ENCODE results near the gene FOXN3. TPM values are rescaled to one million over a fixed set of nuclear protein-coding genes. Genes with fewer than 3 reads are reported as not detected.

Gene FOXN3
- total and polyA plus RNA-seq, 10 of the 15 experiments (the other 5 are each of a cell fraction or from before 2014, with no cell fraction given) = 4.5 to 68.9 (median 29.7) TPM

DNA sequence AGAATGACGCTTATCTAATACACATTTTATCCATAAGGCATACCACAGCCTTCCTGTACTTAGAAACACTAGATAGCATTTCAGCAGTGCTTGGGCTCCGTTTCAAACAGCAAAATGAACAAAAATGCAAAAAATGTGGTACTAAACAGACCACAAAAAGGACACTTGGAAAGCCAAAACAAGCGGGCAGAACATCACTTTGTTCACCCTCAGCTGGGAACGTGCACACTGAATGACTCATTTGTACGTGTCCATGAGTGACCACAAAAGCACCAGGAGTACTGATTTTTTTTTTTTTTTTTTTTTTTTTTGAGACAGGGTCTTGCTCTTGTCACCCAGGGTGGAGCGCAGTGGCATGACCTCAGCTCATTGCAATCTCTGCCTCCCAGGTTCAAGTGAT, 8.9 kb upstream of the FOXN3 start:
- FAIRE-seq = no peak
- TF ChIP-seq PBX3 (IDR thresholded peaks at IDR 0.05; ENCODE audit: insufficient replicate concordance, low read depth, low read length) = no peak
- no peak for TF ChIP-seq SUPT20H (IDR thresholded peaks at IDR 0.05; ENCODE audit: borderline replicate concordance, control insufficient read depth, low read depth, low read length)
- no peak for TF ChIP-seq SIX5 (IDR thresholded peaks at IDR 0.05; ENCODE audit: low read depth, low read length, severe bottlenecking)
- TF ChIP-seq CREM (IDR thresholded peaks at IDR 0.05; ENCODE audit: low read depth) = peak; percentile 66; the same call in 1 of the 2 replicates
- TF ChIP-seq, protein P1, sequence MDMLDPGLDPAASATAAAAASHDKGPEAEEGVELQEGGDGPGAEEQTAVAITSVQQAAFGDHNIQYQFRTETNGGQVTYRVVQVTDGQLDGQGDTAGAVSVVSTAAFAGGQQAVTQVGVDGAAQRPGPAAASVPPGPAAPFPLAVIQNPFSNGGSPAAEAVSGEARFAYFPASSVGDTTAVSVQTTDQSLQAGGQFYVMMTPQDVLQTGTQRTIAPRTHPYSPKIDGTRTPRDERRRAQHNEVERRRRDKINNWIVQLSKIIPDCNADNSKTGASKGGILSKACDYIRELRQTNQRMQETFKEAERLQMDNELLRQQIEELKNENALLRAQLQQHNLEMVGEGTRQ (IDR thresholded peaks at IDR 0.05; ENCODE audit: borderline replicate concordance, low read depth, low read length) = no peak
- TF ChIP-seq ZZZ3 (IDR thresholded peaks at IDR 0.05; ENCODE audit: control insufficient read depth, insufficient read length, low read depth) = no peak
- TF ChIP-seq BCL3 (IDR thresholded peaks at IDR 0.05; ENCODE audit: borderline replicate concordance, insufficient read depth, low read depth, low read length, poor library complexity, severe bottlenecking) = no peak
- peak; percentile 61 for TF ChIP-seq TCF7 (IDR thresholded peaks at IDR 0.05; ENCODE audit: borderline replicate concordance)
- TF ChIP-seq, protein P2, sequence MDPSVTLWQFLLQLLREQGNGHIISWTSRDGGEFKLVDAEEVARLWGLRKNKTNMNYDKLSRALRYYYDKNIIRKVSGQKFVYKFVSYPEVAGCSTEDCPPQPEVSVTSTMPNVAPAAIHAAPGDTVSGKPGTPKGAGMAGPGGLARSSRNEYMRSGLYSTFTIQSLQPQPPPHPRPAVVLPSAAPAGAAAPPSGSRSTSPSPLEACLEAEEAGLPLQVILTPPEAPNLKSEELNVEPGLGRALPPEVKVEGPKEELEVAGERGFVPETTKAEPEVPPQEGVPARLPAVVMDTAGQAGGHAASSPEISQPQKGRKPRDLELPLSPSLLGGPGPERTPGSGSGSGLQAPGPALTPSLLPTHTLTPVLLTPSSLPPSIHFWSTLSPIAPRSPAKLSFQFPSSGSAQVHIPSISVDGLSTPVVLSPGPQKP (IDR thresholded peaks at IDR 0.05; ENCODE audit: low read depth, low read length) = no peak
- no peak for TF ChIP-seq IRF5 (IDR thresholded peaks at IDR 0.05; ENCODE audit: borderline replicate concordance)
- TF ChIP-seq MTA2 (IDR thresholded peaks at IDR 0.05; ENCODE audit: low read depth) = peak; percentile 66
- peak; percentile 61; the same call in 1 of the 2 replicates for TF ChIP-seq RELB (IDR thresholded peaks at IDR 0.05; ENCODE audit: low read depth)
- no peak for TF ChIP-seq RBBP5 (conservative IDR thresholded peaks at IDR 0.05)
- TF ChIP-seq TBL1XR1 (IDR thresholded peaks at IDR 0.05; ENCODE audit: low read depth, low read length) = peak; percentile 79

More for the DNA sequence above, 8.9 kb upstream of the FOXN3 start:
- Histone ChIP-seq H2AFZ (ENCODE audit: control insufficient read depth, low read depth, low read length) (no peak overlapping the region), H3K79me2 (ENCODE audit: control insufficient read depth, insufficient read depth, low read length) (no peaks in the 10 kb centered on the region; the same call in 1 of the 2 replicates), H3K4me2 (ENCODE audit: control insufficient read depth, insufficient read depth) (peak overlapping the region; percentile 5; the same call in 1 of the 2 replicates), H4K20me1 (ENCODE audit: control insufficient read depth, insufficient read depth) (no peaks in the 10 kb centered on the region), H3K9ac (ENCODE audit: control insufficient read depth, insufficient read depth, low read length) (no peak overlapping the region), H3K27ac (ENCODE audit: control insufficient read depth, insufficient read depth) (no peak overlapping the region), H3K36me3 (ENCODE audit: control insufficient read depth in 2 of 2, insufficient read depth in 2 of 2, low read length in 1 of 2) (no peaks in the 10 kb centered on the region), H3K4me3 (no peak overlapping the region), H3K27me3 (replicated peaks in 1 of 2; ENCODE audit: control insufficient read depth in 2 of 2, insufficient read depth in 2 of 2, low read length in 1 of 2) (no peaks in the 10 kb centered on the region), H3K4me1 (ENCODE audit: control insufficient read depth, insufficient read depth, low read length) (peaks cover 32% of the 10 kb centered on the region), H3K9me3 (replicated peaks; ENCODE audit: control insufficient read depth, insufficient read depth, low read length) (no peaks in the 10 kb centered on the region)
- intact Hi-C loops (cut with micrococcal nuclease; ENCODE audit: unreplicated experiment) (loop anchor here (5.0 kb wide), 1 partner anchor 476 kb away; no protein-coding TSS in a partner anchor), in situ Hi-C loops (cut with MboI) (loop anchor here (10.0 to 25.0 kb wide), 2 partner anchors 261 to 389 kb away; no protein-coding TSS in a partner anchor)
- 11% methylated on average over 6 of the region's 6 CpGs for WGBS (ENCODE audit: insufficient coverage, insufficient replicate concordance, low lambda C conversion rate, missing lambda C conversion rate)
- ATAC-seq (peak; percentile 24), DNase-seq (ENCODE audit: low read depth, low spot score) (peak; percentile 85)
- BruUV-seq (replicated peaks) = no TSS peak
- ChIA-PET POLR2A (interaction anchor here (0.5 to 0.6 kb wide), 2 partner anchors 10 to 35 kb away, joined by 3 to 7 read pairs; no protein-coding TSS in a partner anchor), CTCF (interaction anchor here (0.6 kb wide), 1 partner anchor 261 kb away, joined by 3 read pairs; no protein-coding TSS in a partner anchor), RAD21 (ENCODE audit: unreplicated experiment) (interaction anchor here (0.6 to 1.4 kb wide), 5 partner anchors 36 to 248 kb away, joined by 3 to 4 read pairs (median 3); no protein-coding TSS in a partner anchor), SMC1A (ENCODE audit: uncharacterized antibody, unreplicated experiment) (interaction anchor here (0.6 to 1.4 kb wide), 5 partner anchors 37 to 257 kb away, joined by 3 to 4 read pairs (median 3); no protein-coding TSS in a partner anchor)
